ENCODE measurements around the gene PXMP2. TPM values are rescaled to one million over a fixed set of nuclear protein-coding genes. Genes with fewer than 3 reads are reported as not detected.

Gene PXMP2
- total RNA-seq: 19.7 TPM

DNA sequence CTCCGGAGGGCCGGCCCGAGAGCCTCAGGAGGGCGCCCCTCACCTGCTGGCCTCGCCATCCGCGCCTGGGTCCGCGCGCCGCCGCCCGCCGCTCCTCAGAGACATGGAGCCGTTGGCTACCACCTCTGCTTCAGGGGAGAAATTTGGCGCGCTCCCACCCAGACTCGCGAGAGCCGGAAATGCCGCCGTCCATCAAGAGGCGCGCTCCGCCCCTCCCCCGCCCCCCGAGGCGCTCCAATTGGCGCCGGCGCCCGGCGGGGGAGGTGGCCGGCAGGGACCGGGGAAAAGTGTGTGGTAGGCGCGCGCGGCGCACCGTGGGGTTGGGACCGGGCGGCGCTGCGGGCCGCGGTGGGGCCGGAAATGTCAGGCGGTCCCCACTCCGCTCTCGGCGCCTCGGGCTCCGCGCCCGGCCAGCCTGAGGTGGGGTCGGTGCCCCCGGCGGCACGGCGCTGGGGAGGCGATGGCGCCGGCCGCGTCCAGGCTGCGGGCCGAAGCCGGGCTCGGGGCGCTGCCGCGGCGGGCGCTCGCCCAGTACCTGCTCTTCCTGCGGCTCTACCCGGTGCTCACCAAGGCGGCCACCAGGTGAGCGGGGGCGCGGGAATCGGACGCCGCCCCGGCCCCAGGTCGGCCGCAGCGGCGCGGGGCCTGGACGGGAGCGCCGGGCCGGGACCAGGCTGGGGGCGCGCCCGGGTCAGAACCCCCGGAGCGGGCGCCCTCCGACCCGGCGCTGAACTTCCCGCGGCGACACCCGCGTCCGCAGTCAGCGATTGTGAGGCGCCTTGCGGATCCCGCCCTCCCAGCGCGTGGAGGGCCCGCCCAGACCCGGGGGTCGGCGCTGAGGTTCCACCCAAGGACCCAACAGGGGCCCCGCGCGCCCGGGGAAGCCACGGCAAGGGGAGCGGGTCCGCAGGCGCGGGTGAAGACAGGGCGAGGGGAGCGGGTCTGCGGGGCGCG lies at the start of gene PXMP2, which contains the start of gene POLE:
PXMP2 (plus strand) TSS at position 377 of the 954 bp plus-strand sequence; CDS start at position 461, 84 bp downstream.
POLE (minus strand) TSS at position 132 of the 954 bp plus-strand sequence; CDS start at position 105, 27 bp downstream.
- peak; percentile 89 for DNase-seq

DNA sequence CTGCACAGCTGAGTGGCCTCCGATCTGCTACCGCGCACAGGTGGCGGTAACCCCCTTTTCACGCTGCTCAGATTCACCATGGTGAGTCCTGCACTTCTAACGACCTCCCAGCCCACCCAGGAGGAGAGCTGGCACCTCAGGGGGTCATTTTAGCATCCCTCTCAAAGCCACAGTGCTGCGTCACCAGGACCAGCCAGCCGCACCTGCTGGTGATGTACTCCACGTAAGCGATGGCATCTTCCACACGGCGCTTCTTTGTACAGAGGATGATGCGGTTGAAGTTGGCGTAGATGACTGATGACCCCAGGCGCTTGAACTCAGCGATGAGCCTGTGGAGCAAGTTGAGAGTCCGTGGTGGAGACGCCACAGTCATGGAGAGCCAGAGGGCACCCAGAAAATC lies 49.6 kb upstream of the PXMP2 start:
- no peak for DNase-seq

DNA sequence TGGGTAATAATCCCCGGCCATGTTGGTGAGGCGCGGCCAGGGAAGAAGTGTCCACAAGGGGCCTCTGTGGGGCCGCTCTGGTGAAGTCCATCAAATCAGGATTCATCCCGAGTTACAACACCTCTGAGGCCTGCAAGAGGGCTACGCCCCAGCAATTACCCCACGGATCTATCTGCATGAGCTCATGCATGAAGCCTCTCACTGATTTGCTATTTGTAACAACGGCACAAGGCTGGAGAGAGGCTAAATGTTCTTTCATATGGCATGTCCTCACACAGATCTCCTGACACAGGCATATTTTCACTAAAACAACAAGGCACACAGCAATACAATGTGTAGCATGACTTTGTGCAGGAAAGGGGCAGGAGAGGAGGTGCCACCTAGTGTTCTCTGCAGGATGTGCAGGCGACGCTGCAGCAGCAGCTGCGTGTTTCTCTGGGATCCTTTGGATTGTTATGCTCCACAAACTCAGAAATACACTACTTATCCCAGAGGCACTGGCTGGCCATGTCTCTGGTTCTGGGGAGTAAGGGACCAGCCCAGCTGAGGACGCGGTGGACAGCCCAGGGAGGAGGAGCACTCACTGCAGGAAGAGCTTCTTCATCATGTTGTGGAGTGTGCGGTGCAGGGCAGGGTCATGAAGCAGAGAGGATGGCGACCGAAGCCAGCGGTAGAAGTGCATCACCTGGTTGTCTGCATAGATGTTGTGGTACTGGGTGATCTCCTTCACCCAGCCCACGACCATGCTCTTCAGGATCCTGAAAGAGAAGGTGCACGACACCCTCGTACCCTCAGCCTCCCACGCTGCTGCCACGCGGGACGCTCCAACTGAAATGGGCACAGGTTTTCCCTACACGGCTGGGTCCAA lies 48.6 kb upstream of the PXMP2 start:
- no peak for DNase-seq

DNA sequence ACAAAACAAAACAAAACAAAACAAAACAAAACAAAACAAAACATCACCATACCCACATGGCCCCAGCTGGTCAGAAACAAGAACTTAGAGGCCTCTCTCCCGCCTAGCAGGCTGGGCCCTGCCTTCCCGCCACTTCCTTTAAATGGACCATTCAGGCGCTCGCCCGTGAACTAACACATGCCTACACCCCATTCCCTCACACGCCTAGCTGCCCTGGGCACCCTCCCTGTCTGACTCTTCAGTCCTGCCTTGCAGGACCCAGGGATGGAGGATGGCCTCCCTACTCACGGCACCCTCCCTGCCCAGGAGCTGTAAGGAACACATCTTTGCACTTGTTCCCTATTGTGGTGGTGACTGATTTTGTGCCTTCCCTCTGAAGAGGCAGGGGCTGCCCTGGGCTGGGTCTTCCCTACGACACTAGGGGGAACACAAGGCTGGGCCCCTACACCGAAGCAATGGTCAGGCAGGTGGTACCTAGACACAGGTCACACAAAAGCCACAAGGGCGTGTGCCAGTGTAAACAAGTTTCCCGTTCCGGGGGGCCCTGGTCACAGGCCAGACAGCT lies 47.3 kb upstream of the PXMP2 start:
- DNase-seq: no peak

DNA sequence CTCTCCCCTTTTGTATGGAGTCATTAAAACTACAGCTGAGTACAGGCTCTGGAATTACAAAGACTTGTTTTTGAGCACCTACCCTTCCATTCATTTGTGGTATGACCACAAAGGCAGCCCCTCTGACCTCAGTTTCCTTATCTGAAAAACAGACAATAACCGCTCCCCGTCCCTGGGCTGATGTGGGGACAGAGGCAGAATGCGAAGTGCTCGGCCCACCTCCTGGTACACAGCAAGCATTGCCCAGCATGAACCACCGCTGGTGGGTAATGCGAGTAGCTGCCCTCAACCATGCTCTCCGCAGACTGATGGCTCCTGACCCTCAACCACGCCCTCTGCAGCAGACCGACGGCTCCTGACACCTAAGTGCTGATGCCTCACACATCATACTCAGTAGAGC lies 46.5 kb upstream of the PXMP2 start:
- no peak for DNase-seq

DNA sequence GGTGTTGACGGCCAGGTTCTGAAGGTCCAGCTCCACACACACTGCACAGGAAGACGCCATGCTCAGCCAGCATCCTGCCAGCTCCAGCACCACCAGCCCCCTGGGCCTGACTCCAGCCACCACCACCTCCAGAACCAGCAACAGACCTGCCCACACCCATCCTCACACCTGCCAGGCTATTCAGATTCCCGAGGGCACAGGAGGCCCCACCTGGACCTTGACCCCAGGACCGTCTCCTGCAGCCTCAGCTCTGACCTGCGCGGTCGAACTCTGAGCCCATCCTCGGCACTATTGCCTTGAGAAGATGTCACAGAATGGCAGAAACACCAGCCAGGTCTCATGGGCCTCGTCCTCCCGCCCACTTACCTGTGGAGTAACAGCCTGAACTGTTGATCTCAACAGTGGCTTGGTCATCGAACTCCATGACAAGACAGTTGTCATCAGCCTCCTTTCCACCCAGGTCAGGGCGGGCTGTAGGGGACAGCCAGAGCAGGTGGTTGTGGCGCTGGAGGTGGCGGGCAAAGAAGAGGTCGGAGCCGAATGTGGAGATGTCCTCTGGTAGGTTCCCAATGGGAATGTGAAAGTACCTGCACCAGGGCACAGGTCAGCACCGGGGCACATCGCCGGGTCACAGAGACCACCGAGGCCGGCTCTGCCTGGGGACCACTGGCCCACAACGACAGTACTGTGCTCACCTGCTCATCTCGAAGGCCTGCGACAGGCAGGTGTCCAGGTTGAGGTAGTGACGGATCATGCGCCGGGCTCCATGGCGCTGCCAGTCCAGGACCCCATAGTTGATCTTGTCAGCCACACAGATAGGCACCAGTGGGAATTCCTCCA lies 45.4 kb upstream of the PXMP2 start:
- DNase-seq: no peak

DNA sequence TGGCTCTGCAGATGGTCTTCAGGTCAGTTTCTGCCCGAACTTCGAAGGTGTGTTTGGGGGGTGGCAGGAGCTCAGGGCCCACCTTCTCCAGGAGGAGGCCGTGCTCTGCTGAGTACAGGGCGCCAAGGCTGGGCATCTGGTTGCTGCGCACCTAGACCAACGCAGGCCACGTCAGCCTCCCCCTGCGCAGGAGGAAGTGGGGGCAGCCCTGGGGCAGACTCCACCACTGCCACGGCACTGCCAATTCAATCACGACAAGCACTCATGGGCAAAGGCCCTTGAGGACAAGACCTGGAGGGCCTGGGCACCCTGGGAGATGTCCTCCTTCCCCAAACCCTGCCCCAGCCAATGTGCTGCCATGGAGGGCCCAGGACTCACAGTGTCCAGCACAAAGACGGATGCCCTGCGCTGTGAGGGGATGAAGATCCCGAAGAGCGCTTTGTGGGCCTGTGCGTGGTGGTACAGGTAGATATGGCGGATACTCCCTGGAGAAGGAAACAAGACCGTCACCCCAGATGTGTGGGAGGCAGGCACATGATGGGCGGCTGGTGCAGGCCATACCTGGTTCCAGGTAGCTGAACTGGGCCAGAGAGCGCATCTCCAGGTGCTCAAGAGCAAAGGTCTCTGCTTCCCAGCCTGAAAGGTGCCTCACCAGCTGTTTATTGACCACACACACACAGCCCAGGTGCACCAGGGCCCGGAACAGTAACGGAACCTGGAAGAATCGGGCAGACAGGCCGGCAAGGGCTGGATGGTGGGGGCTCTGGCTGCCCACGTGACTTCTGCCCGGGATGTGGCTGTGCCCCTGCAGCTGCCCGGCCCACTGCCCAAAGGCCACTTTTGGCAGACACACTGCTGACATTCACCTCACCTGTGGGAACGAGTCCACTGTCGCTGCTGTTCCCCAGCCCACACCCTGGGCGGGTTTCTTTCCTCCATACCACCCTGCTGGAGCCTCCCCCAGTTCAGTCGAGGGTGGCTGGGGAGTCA lies 44.2 kb upstream of the PXMP2 start:
- DNase-seq: no peak

DNA sequence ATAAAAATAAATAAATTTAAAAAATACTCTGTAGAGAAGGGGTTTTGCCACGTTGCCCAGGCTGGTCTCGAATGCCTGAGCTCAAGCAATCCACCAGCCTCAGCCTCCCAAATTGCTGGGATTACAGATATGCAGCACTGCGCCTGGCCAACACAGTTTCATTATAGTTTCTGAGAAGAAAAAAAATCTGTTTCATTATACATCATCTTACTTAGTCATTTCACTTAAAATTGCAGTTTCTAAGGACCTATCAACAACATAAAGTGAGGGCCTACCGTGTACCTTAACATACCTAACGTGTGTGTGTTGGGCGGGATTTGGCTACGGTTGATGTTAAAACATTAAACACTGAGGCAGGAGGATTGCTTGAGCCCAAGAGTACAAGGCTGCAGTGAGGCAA lies 40.5 kb upstream of the PXMP2 start:
- DNase-seq: no peak

DNA sequence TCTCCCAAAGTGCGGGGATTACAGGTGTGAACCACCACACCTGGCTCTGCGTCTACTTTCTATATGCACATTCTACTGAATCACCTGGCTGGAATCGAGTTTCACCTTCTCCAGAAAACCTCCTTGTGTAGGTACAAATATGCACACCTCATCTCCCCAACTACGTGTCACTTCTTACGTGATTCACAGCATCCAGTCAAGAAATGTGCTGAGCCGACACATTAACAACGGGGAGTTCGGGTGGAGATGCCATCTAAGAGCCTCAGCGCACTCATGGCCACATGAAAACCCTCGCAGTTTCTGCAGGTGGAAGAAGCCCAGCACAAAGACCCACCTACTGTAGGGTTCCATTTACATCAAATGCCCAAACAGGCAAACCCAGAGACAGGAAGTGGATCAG lies 39.5 kb upstream of the PXMP2 start:
- DNase-seq: no peak

DNA sequence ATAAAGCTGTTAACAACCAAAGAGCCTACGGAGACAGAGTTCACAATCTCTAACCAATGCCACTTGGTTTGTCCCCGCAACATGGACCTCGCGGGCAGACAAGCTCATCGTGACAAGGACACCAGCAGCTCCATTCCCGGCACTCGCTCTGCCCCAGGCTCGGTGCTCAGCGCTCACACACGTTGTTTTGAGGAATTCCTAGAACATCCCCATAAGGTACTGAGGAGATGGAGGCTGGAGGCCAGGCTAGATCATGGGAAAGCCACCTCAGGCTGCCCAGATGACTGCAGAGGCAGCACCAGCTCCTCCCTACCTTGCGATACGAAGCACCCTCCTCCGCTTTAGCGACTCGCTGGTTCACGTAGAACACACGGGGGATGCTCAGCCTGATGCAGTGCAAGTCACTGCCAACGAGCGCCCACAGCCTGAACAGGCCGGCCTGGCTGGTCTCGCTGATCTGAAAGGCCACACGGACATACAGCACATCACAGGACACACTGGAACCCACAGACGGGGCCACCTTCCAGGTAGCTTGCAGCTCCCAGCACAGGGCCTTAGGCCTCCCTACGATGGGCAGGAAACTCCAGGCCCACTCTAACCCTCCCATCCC lies 38.7 kb upstream of the PXMP2 start:
- DNase-seq: no peak

DNA sequence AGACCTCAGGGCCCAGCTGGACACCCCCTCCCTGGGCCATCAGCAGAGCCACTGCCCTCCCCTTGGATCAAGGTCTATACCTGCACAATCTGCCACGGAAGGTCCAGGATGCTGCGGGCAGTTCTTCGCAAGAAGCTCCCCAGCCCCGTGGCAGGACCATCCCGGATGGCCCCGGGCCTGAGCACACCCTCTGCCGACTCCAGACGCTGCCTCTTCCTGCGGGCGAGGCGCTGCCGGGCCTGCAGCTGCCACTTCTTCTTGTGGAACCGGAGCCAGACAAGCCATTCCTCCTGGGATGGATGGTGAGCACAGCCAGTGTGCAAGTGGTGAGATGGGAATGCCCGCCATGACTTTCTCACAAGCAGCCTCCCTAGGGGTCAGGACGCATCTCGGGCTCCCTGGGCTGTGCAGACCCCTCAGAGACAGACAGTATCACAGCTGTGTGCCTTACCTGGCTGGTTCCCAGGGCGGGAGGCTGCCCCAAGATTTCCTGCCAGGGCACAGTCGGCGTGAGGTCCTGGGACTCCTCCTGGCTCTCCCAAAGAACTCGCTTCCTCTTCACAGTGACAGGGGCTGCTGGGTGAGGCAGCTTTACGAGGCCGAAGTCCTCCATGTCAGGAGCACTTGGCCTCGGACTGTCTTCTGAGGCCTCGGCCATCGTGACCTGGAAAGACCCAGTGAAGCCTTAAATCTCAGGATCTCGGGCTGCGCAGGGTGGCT lies 38.0 kb upstream of the PXMP2 start:
- no peak for DNase-seq

DNA sequence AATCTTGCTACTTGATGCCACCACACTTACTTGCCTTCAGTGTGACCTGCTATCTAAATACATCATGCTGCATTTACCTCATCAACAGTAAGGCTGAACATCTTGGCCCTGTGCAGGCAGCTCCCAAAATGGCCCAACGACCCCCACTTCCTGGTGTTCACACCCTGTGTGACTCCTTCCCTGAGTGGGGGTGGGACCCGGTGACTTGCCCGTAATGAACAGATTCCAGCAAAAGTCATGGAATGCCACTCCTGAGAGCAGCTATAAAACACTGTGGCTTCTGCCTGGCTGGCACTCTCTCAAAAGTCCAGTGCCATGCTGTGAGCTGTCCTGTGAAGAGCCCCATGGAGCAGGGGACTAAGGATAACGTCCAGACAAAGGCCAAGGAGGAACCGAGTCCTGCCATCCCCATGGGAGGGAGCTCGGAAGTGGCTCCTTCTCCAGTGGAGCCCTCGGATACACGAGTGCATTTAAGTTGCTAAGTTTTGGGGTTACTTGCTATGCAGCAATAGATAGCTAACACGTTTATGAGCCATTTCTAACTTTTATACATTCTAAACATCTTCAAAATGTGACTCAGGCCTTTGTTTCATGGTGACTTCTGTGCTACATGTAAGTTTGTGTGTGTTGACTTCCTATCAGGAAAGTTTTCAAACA lies 35.8 kb upstream of the PXMP2 start:
- no peak for DNase-seq

DNA sequence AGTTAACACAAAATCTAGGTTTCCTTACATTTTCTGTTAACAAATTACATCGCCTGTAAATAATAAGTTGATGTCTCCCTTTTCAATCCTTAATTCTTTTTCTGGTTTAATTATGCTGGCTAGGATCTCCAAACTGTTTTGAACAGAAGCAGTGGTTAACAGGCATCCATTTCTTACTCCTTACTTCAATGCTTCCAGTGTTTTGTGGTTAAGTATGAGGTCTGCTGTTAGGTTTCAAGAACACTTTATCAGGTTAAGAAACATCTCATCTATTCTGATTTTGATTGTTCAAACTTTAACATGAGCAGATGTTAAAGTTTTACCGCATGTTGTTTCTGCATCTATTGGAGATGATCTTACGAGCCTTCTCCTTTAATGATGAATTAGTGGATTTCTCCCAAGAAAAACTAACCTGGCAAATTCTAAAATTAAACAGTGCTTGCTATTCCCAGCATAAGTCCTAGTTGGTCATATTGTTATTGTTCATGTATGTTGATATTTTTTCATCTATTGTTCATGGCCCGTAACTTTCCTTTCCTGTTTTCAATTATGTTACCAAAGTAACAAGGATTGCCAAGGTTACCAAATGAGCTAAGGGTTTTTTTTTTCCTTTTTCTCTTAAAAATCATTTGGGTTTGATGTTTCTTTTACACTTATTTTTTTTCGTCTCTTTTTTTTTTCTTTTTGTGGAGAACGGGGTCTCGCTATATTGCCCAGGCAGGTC lies 33.7 kb upstream of the PXMP2 start:
- peak; percentile 24 for DNase-seq

DNA sequence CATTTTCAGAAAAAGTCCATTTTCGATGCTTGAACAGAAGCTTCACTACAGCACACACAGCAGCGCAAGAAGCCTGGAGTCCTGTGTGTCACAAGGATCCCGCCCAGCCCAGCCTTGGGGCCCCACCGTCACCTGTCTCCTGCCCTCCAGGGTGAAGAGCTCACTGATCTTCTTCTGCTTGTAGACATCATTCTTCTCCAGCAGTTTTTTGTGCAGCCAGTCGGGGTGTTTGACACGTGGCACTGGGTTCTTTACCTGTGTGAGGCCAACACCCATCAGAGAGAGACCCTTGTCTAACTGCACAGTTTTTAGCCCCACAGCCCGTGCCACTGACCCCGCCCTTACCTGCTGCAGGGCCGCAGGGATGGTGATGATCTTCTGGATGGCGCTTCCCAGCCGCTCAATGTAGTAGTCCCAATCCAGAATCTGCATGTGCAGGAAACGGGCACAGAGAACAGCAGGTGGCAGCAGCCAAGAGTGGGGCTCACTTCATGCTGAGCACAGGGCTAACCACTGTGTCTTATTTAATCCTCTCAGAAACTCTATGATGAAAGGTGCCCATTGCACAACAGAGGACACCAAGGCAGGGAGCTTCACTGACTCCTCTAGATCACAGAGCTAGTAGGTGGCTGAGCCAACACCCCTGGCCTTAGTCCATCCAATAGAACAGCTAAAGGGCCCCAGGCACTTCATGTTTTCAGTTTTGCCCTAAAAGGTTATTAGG lies 30.2 kb upstream of the PXMP2 start:
- no peak for DNase-seq

DNA sequence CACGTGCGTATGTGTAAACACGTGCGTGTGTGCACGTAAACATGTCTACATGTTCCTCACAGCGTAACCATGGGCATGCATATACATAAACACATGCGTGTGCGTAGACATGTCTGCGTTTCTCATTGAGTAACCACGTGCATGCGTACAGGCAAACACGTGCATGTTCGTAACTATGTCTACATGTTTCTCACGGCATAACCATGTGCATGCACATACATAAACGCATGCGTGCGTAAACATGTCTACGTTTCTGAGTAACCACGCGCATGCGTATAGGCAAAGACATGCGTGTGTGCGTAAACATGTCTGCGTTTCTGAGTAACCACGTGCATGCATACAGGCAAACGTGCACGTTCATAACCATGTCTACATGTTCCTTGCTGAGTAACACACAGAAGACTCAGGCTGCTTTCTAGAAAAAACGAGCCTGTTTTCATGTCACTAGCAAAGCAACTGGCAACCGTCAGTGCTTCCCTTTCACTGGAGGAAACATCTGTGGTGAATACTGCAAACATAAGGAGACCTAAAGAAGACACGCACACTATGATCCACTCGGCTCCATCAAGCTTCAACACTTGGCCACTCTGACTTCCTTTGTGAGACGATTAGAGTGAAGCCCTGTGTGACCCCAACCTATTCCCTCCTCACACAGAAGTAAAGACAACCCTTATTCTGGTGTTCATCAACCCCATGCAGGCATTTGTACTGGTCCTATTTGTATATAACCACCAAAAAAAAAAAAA lies 29.1 kb upstream of the PXMP2 start:
- peak; percentile 4 for DNase-seq

DNA sequence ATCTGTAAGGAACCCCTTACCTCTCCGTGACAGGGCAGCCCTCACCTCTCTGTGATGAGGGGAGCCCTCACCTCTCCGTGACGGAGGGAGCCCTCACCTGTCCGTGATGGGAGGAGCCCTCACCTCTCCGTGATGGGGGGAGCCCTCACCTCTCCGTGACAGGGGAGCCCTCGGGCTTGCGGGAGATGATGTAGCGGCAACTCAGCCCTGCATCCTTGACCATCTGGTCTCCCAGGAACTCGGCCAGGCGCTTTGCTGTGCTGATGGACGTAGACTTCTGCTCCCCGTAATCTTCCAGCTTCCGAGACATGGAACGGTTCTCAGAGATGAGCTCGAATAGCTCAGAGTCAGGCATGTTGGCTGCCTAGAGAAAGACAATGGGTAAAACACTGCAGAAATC lies 28.2 kb upstream of the PXMP2 start:
- no peak for DNase-seq

DNA sequence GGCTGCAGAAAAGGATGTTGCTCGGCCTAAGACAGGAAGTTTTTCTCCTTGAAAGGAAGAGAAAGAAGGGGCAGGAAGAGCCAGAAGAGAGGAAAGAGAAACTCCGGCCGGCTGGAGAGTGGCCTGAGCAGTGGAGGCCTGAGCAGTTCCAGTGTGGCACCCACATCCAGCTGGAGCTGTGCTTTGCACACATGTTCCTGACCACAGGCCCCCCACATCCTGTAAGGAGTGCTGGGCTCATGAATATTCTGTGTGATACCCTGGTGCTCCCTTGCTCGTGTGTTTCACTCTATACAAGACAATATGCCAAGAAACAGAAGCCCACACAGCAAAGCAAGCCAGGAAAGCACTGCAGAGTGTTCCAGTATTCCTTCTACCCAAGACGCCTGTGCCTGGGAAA lies 27.3 kb upstream of the PXMP2 start:
- no peak for DNase-seq
